Fibroblast of lung (primary cell): Measurements from ENCODE around the gene SRSF7. TPM values are rescaled to one million over a fixed set of nuclear protein-coding genes. Genes with fewer than 3 reads are reported as not detected.

Source experiments
- DNase-seq, 2 donors: peaks; one replicate each; pipeline versions ENCODE4 v3.0.0 to v3.0.0-alpha.2; 2010; ENCODE audit warnings: low read depth in 2 of 2
- H2AFZ ChIP-seq: 2 replicates; pipeline ENCODE4 v1.5.1; 2012; ENCODE audit warnings: low read length, control low read depth, inconsistent platforms
- H3K27ac ChIP-seq: 2 replicates; pipeline ENCODE4 v1.5.1; 2011; ENCODE audit warnings: low read length, control low read depth; ENCODE audit not compliant: insufficient read depth
- H3K27me3 ChIP-seq: 2 replicates; pipeline ENCODE4 v1.5.1; 2011; ENCODE audit warnings: mild to moderate bottlenecking, low read length; ENCODE audit not compliant: control insufficient read depth, insufficient read depth
- H3K36me3 ChIP-seq: 2 replicates; pipeline ENCODE4 v1.5.1; 2011; ENCODE audit warnings: low read length; ENCODE audit not compliant: control insufficient read depth, insufficient read depth
- H3K4me1 ChIP-seq: 2 replicates; pipeline ENCODE4 v1.5.1; 2011; ENCODE audit warnings: low read length; ENCODE audit not compliant: control insufficient read depth, insufficient read depth; ENCODE audit errors: extremely low read depth
- H3K4me2 ChIP-seq: 2 replicates; pipeline ENCODE4 v1.5.1; 2011; ENCODE audit warnings: low read length, control low read depth; ENCODE audit not compliant: insufficient read depth; ENCODE audit errors: extremely low read depth
- H3K4me3 ChIP-seq, 4 experiments: fragments of 200-600 bp in 1 of 4; sonication (generic) in 1 of 4; replicated peaks in 1 of 4; 2 replicates each; pipeline ENCODE4 v1.5.1; 2011 to 2016; ENCODE audit warnings: low read length in 4 of 4, low read depth in 3 of 4, mild to moderate bottlenecking in 3 of 4, control low read depth in 2 of 4, inconsistent platforms in 1 of 4, mixed read lengths in 1 of 4; ENCODE audit not compliant: insufficient read depth in 1 of 4; ENCODE audit errors: control extremely low read depth in 1 of 4
- H3K79me2 ChIP-seq: 2 replicates; pipeline ENCODE4 v1.5.1; 2012; ENCODE audit warnings: mild to moderate bottlenecking, low read length, inconsistent platforms; ENCODE audit not compliant: control insufficient read depth, insufficient read depth
- H3K9ac ChIP-seq: 2 replicates; pipeline ENCODE4 v1.5.1; 2011; ENCODE audit warnings: mild to moderate bottlenecking, low read length, control low read depth; ENCODE audit not compliant: insufficient read depth
- H3K9me3 ChIP-seq: 2 replicates; pipeline ENCODE4 v1.5.1; 2012; ENCODE audit warnings: low read depth, low read length; ENCODE audit not compliant: control insufficient read depth, insufficient read depth
- H4K20me1 ChIP-seq: 2 replicates; pipeline ENCODE4 v1.5.1; 2011; ENCODE audit warnings: low read length; ENCODE audit not compliant: control insufficient read depth, insufficient read depth; ENCODE audit errors: extremely low read depth
- EZH2 ChIP-seq: IDR thresholded peaks from 2 replicates; pipeline ENCODE4 v1.5.1; 2012; ENCODE audit warnings: low read length, control low read depth, mild to moderate bottlenecking; ENCODE audit errors: missing control alignments
- polyA plus RNA-seq, 2 donors: library from polyadenylated mRNA; depleted of rRNA in 1 of 2; stranded (reverse) in 1 of 2; unstranded in 1 of 2; fragments of >200 nt; gene quantifications; 2 replicates each; pipeline ENCODE4 v1.2.1, GENCODE V29; 2011 to 2012; ENCODE audit warnings: missing spikeins in 1 of 2
- total RNA-seq: library from RNA; depleted of rRNA; stranded (reverse); fragments of >200 nt; gene quantifications from 2 replicates; pipeline ENCODE4 v1.2.1, GENCODE V29; 2014
- TF ChIP-seq, protein P1 (sequence below), 2 donors: IDR thresholded peaks in 1 of 2; conservative IDR thresholded peaks in 1 of 2; 1 replicate in 1 of 2; 2 replicates in 1 of 2; pipeline ENCODE4 v1.5.1; 2011 to 2012; ENCODE audit warnings: low read length in 2 of 2, control low read depth in 1 of 2, inconsistent platforms in 1 of 2, low read depth in 1 of 2, mild to moderate bottlenecking in 1 of 2

SRSF7 gene
- total and polyA plus RNA-seq, 2 donors (not counting 1 experiment from before 2014, with no cell fraction given) = 118 to 193 TPM

GRCh38 chr2:38791744-38792143 lies 40.6 kb upstream of the SRSF7 start:
- Histone ChIP-seq H3K9ac (no peak overlapping the region), H3K4me2 (no peak overlapping the region), H3K79me2 (no peaks in the 10 kb centered on the region), H3K27me3 (no peaks in the 10 kb centered on the region), H3K36me3 (no peaks in the 10 kb centered on the region), H4K20me1 (no peaks in the 10 kb centered on the region), H3K4me1 (no peaks in the 10 kb centered on the region), H3K4me3 (no peak overlapping the region), H2AFZ (no peak overlapping the region), H3K27ac (no peak overlapping the region), H3K9me3 (no peaks in the 10 kb centered on the region)
- TF ChIP-seq, protein P1, sequence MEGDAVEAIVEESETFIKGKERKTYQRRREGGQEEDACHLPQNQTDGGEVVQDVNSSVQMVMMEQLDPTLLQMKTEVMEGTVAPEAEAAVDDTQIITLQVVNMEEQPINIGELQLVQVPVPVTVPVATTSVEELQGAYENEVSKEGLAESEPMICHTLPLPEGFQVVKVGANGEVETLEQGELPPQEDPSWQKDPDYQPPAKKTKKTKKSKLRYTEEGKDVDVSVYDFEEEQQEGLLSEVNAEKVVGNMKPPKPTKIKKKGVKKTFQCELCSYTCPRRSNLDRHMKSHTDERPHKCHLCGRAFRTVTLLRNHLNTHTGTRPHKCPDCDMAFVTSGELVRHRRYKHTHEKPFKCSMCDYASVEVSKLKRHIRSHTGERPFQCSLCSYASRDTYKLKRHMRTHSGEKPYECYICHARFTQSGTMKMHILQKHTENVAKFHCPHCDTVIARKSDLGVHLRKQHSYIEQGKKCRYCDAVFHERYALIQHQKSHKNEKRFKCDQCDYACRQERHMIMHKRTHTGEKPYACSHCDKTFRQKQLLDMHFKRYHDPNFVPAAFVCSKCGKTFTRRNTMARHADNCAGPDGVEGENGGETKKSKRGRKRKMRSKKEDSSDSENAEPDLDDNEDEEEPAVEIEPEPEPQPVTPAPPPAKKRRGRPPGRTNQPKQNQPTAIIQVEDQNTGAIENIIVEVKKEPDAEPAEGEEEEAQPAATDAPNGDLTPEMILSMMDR (conservative IDR thresholded peaks at IDR 0.05 in 1 of 2, IDR thresholded peaks at IDR 0.05 in 1 of 2; ENCODE audit: low read depth in 1 of 2, low read length in 2 of 2) = no peak
- no peak for TF ChIP-seq EZH2
- no peak for DNase-seq

DNA sequence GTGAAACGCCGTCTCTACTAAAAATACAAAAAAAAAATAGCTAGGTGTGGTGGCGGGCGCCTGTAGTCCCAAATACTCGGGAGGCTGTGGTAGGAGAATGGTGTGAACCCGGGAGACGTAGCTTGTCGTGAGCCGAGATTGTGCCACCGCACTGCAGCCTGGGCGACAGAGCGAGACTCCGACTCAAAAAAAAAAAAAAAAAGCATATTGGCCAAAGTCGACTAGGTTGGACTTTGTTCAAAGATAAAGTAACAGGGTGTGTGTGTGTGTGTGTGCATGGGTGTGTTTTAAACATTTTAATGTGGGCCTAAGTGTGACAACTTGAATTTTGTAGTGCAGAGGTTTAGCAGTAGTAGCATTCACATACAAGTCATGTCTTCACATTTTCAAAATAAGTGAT lies 38.5 kb upstream of the SRSF7 start:
- H3K4me1 ChIP-seq = no peaks in the 10 kb centered on the region

DNA sequence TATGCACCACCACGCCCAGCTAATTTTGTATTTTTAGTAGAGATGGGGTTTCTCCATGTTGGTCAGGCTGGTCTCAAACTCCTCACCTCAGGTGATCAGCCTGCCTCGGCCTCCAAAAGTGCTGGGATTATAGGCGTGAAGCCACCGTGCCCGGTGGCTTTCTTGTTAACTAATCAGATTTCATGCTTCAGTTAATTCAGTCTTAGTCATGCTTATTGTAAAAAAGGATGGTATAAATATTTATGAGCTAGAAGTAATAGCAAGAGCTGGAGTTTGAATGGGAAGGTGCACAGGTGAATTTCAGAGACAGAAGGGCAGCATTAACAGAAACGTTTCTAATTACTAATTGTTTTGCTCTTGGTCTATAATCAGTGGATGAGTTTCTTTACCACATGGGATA lies 37.1 kb upstream of the SRSF7 start:
- Histone ChIP-seq H3K4me3 (no peak overlapping the region), H3K79me2 (no peaks in the 10 kb centered on the region)
- TF ChIP-seq, protein P1 (conservative IDR thresholded peaks at IDR 0.05 in 1 of 2, IDR thresholded peaks at IDR 0.05 in 1 of 2; ENCODE audit: low read depth in 1 of 2, low read length in 2 of 2) = no peak
- no peak for TF ChIP-seq EZH2

More for the DNA sequence above, 38.5 kb upstream of the SRSF7 start:
- no peaks in the 10 kb centered on the region for H4K20me1 ChIP-seq
- H3K79me2 ChIP-seq = no peaks in the 10 kb centered on the region
- no peak for DNase-seq
- no peaks in the 10 kb centered on the region for H3K36me3 ChIP-seq
- no peaks in the 10 kb centered on the region for H3K27me3 ChIP-seq
- no peak overlapping the region for H3K9ac ChIP-seq
- H3K27ac ChIP-seq = no peak overlapping the region
- no peak overlapping the region for H3K4me3 ChIP-seq
- TF ChIP-seq EZH2 = no peak
- TF ChIP-seq, protein P1 (conservative IDR thresholded peaks at IDR 0.05 in 1 of 2, IDR thresholded peaks at IDR 0.05 in 1 of 2; ENCODE audit: low read depth in 1 of 2, low read length in 2 of 2) = no peak
- no peak overlapping the region for H3K4me2 ChIP-seq
- no peak overlapping the region for H2AFZ ChIP-seq
- no peaks in the 10 kb centered on the region for H3K9me3 ChIP-seq

More for the DNA sequence above, 37.1 kb upstream of the SRSF7 start:
- H3K9ac ChIP-seq = no peak overlapping the region
- H2AFZ ChIP-seq = no peak overlapping the region
- no peaks in the 10 kb centered on the region for H3K36me3 ChIP-seq
- H3K4me1 ChIP-seq = no peaks in the 10 kb centered on the region
- no peak for DNase-seq
- no peaks in the 10 kb centered on the region for H3K9me3 ChIP-seq
- H3K4me2 ChIP-seq = no peak overlapping the region
- H3K27ac ChIP-seq = no peak overlapping the region
- no peaks in the 10 kb centered on the region for H4K20me1 ChIP-seq
- H3K27me3 ChIP-seq = no peaks in the 10 kb centered on the region
